IgD-negative memory B cell (primary cell): ENCODE data around the gene DCDC2. TPM values are rescaled to one million over a fixed set of nuclear protein-coding genes. Genes with fewer than 3 reads are reported as not detected.
"Not testable (repeated sequence)": the region's sequence is repeated elsewhere in the genome, so short reads cannot be mapped to it uniquely, and the experiment has no call there.

ENCODE experiments used
- H3K27ac Mint-ChIP-seq, 3 donors: one replicate each; pipeline ENCODE4 v1.8.0; 2020 to 2022; ENCODE audit warnings: mild to moderate bottlenecking in 3 of 3, mixed read lengths in 3 of 3, moderate library complexity in 1 of 3
- H3K27me3 Mint-ChIP-seq: one replicate; pipeline ENCODE4 v1.8.0; 2021; ENCODE audit warnings: mixed read lengths
- H3K36me3 Mint-ChIP-seq: one replicate; pipeline ENCODE4 v1.8.0; 2020; ENCODE audit warnings: mild to moderate bottlenecking, mixed read lengths
- H3K4me1 Mint-ChIP-seq, 3 donors: one replicate each; pipeline ENCODE4 v1.8.0; 2020 to 2022; ENCODE audit warnings: mixed read lengths in 3 of 3, mild to moderate bottlenecking in 1 of 3
- H3K4me3 Mint-ChIP-seq, 4 donors: one replicate each; pipeline ENCODE4 v1.8.0; 2020 to 2022; ENCODE audit warnings: mild to moderate bottlenecking in 4 of 4, mixed read lengths in 4 of 4, moderate library complexity in 3 of 4
- H3K9me3 Mint-ChIP-seq, 3 donors: one replicate each; pipeline ENCODE4 v1.8.0; 2020 to 2021; ENCODE audit warnings: mixed read lengths in 3 of 3, mild to moderate bottlenecking in 1 of 3
- polyA plus RNA-seq: library from polyadenylated mRNA; unstranded; fragments of 300-500 nt; fragmentation: Illumina TruSeq; gene quantifications from one replicate; pipeline ENCODE4 v1.2.3, GENCODE V29; 2021

Gene DCDC2
- polyA plus RNA-seq, 1 donor from 2014 or later = not detected

DNA sequence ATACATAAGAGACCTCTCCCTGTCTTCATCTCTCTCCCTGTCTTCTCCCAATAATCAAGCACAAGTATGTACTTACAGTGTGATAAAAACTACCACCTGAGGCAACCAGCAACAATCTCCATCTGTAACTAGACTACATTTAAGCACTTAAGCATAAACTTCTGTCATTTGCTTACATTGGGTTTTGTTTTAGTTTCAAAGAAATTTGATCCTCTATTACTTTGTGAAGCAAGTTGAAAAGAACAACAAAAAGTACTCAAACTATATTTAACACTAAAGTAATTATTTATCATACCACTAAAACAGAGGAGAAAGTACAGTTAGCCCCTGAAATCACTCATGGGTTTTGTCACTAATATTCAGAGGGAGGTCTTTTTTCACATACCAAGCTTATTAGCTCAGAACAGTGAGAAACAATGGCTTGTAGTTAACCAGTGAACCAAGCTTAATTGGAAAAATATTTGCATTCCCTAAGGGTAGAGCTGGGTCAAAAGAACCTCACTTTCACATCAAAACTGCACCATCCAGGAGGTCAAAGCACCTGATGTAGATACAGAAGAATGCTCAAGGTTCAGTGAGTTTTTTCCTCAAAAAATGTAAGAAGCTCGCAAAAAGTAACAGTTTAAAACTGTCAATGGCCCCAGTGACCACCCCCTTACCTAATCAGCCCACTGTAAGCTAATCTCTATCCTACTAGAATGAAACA is 34.1 kb downstream of the DCDC2 start:
- no peak overlapping the region for H3K27ac Mint-ChIP-seq
- peaks cover 0 to 4% (median 2%) of the 10 kb centered on the region in 3 donors for H3K9me3 Mint-ChIP-seq
- H3K36me3 Mint-ChIP-seq = no peaks in the 10 kb centered on the region
- peaks cover 13% of the 10 kb centered on the region for H3K27me3 Mint-ChIP-seq
- H3K4me3 Mint-ChIP-seq = no peak overlapping the region
- H3K4me1 Mint-ChIP-seq = no peaks in the 10 kb centered on the region

DNA sequence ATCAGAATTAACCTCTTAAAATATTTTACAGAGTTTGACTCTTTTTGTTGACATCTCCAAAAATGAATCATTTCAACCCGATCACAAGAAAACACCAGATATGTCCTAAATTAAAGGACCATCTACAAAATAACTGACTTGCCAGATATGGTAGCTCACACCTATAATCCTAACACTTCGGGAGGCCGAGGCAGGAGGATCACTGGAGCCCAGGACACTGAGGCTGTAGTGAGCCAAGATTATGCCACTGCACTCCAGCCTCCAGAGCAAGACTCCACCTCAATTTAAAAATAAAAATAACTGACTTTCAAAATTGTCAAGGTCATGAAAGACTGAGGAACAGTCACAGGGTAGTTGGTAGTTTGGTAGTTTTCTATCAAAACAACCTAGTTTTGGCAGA is 34.9 kb downstream of the DCDC2 start:
- Mint-ChIP-seq H3K9me3 (peaks cover 0 to 7% (median 5%) of the 10 kb centered on the region in 3 donors), H3K4me3 (no peak overlapping the region), H3K36me3 (no peaks in the 10 kb centered on the region), H3K27me3 (peaks cover 14% of the 10 kb centered on the region), H3K4me1 (no peaks in the 10 kb centered on the region), H3K27ac (no peak overlapping the region)

DNA sequence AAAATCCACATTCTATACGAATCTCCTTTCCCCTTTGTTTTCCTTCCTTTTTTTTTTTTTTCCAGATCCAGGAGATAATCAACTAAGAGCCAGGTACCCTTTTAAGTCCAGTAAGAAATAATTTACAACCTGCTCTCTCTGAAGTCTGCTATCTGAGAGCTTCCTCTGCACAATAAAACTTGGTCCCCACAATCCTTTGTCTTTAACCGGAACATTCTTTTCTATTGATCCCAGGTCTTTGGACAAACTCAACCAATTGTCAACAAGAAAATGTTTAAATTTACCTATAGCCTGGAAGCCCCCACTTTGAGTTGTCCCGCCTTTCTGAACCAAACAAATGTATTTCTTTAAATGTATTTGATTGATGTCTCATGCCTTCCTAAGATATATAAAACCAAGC is 35.4 kb downstream of the DCDC2 start:
- H3K4me3 Mint-ChIP-seq, H3K9me3 Mint-ChIP-seq: not testable (repeated sequence)

DNA sequence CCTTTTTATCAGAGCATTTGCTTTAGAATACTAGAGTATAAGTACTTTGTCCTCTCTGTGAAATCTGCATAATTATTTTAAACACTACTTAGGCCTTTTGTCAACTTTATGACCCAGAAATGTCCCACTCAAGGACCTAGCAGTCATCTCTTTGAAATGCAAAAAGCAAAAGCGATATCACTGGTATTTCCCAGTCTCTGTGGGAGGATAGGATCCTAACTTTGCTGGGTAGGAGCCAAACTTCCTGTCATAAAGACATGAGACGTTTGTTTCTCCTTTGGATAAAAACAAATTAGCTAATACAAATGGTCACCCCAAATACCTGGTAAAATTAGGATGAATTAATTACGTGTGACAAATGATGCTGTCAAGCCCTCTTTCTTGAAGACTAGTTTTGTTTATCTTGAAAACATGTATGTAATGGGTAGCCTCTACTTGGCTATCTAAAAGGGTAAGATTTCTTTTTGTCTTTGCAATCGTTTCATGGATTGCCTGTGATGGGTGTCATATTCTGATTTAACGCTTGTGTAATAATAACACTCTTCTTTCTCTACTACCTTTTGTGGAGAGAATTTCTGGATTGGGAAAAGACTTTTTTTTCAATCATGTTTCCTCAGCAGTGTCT is 36.2 kb downstream of the DCDC2 start:
- peaks cover 14% of the 10 kb centered on the region for H3K27me3 Mint-ChIP-seq
- H3K4me1 Mint-ChIP-seq = no peaks in the 10 kb centered on the region
- no peak overlapping the region for H3K4me3 Mint-ChIP-seq
- H3K9me3 Mint-ChIP-seq = peaks cover 0 to 7% (median 5%) of the 10 kb centered on the region in 3 donors
- no peak overlapping the region for H3K27ac Mint-ChIP-seq
- H3K36me3 Mint-ChIP-seq = no peaks in the 10 kb centered on the region

More for the DNA sequence above, 35.4 kb downstream of the DCDC2 start:
- H3K4me1 Mint-ChIP-seq, H3K36me3 Mint-ChIP-seq, H3K27ac Mint-ChIP-seq: not testable (repeated sequence)
- H3K27me3 Mint-ChIP-seq = peaks cover 14% of the 10 kb centered on the region

DNA sequence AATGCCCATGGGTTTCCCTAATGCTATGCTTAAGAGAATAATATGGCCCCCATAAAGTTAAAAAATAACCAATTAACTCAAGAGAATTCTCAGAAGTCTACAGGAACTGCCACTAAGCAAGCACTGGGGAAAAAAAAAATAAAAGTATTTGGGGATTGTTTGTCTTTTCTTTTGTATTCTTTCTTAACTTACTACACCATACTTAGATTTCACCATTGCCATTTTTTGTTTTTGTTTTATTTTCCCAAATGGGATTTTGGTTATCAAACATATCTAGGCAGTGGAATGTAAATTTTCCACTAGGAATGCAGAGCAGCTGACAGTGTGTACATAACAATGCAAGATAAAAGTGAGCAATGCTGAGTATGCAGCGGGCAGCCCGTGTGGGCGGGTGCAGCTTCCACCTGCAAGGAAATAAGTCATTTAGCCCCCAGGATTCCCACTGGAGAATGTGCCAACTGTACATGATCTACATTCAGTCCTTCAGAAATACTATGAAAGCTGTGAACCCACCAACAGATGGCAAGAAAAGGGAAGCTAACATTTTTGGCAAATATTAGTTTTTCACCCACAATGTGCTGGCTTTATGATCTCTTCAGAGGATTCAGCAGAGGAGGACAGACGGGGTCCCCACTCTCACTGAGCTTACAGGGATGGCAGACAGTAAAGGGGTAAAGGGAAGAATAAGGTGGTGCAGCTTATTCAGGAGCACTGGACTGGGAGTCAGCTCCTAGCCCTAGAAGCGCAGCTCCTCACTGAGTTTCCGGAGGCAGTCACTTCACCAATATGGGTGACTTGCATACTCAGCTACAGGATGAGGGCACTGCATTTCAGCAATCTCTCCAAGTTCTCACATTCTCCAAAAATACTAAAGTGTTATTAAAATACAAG is 44.4 kb downstream of the DCDC2 start:
- Mint-ChIP-seq H3K9me3 (peaks cover 10 to 22% (median 10%) of the 10 kb centered on the region in 3 donors), H3K4me1 (peaks cover 0 to 2% (median 1%) of the 10 kb centered on the region in 3 donors), H3K4me3 (no peak overlapping the region), H3K36me3 (no peaks in the 10 kb centered on the region), H3K27me3 (peaks cover 18% of the 10 kb centered on the region), H3K27ac (no peak overlapping the region)

DNA sequence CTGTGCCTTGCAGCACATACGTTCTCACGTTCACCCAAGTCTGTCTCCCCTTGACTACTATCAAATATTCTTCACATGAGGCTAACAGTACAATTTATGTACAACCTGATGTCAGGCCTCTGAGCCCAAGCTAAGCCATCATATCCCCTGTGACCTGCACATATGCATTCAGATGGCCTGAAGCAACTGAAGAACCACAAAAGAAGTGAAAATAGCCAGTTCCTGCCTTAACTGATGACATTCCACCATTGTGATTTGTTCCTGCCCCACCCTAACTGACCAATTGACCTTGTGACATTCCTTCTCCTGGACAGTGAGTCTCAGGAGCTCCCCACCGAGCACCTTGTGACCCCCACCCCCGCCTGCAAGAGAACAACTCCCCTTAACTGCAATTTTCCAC is 46.1 kb downstream of the DCDC2 start:
- not testable (repeated sequence) for H3K4me3 Mint-ChIP-seq, H3K36me3 Mint-ChIP-seq, H3K4me1 Mint-ChIP-seq
- H3K27me3 Mint-ChIP-seq = peaks cover 17% of the 10 kb centered on the region
- peaks cover 10 to 21% (median 10%) of the 10 kb centered on the region in 3 donors for H3K9me3 Mint-ChIP-seq
- peak overlapping the region in 1 of 3 donors; percentile 32 for H3K27ac Mint-ChIP-seq

DNA sequence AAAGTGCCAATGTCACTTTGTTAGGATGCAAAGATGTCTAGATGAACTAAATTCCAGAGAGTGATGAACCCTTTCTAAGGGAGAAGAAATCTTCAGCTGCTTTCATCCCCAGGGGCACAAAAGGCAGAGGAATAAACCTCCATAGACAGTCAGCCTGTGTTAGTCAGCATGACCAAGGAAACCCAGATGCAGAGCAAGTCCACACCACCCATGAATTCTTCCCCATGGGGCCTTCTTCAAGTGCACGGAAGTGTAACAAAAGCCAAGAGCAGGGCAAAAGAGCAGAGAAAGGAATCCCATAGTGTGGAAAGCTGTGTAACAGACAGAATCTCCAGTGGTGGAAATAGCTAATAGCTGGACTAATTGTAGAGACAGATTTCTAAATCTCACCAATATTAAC is 50.0 kb downstream of the DCDC2 start:
- no peaks in the 10 kb centered on the region for H3K36me3 Mint-ChIP-seq
- no peaks in the 10 kb centered on the region for H3K27me3 Mint-ChIP-seq
- no peak overlapping the region for H3K27ac Mint-ChIP-seq
- peaks cover 7 to 15% (median 10%) of the 10 kb centered on the region in 3 donors for H3K9me3 Mint-ChIP-seq
- no peaks in the 10 kb centered on the region for H3K4me1 Mint-ChIP-seq
- no peak overlapping the region for H3K4me3 Mint-ChIP-seq

DNA sequence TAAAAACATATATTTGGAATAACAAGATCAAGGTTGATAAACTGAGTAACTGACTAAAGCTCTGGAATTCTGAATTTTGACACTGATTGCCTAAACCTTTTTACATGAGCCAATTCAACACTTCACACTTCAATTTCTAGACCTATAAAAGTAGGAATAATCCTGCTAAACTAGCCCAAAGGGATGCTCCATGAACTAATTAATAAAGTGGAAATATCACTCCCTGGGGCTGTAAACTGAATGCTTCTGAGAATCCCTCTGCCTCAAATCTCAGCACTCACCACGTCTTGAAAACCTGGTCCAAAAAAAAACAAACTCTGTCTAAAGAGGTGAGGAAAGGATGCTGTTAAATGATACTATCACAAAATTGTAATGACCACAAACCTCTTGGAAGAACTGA is 50.9 kb downstream of the DCDC2 start:
- Mint-ChIP-seq H3K9me3 (peaks cover 7 to 12% (median 7%) of the 10 kb centered on the region in 3 donors), H3K27me3 (no peaks in the 10 kb centered on the region), H3K27ac (no peak overlapping the region), H3K4me3 (no peak overlapping the region), H3K36me3 (no peaks in the 10 kb centered on the region), H3K4me1 (no peaks in the 10 kb centered on the region)

DNA sequence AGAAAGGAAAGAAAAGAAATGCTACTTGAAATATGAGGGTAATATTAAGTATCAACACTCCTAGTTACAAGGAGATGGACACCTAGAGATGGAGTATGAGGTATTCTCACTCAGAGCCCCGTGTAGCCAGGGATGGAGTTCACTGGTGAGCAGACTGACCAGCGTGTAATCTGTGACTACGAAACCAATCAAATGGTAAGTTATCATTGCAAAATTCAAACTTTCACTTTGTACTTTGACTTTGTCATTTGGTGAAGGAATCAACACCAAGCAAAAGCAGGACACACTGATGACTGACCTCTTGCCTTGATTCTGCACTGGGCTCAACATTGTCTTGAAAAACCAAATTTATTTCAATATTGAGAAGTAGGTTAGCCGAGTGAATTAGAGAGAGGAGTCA is 51.8 kb downstream of the DCDC2 start:
- Mint-ChIP-seq H3K9me3 (peaks cover 3 to 7% (median 4%) of the 10 kb centered on the region in 3 donors), H3K27ac (no peak overlapping the region), H3K4me3 (no peak overlapping the region), H3K4me1 (no peaks in the 10 kb centered on the region), H3K36me3 (no peaks in the 10 kb centered on the region), H3K27me3 (no peaks in the 10 kb centered on the region)

DNA sequence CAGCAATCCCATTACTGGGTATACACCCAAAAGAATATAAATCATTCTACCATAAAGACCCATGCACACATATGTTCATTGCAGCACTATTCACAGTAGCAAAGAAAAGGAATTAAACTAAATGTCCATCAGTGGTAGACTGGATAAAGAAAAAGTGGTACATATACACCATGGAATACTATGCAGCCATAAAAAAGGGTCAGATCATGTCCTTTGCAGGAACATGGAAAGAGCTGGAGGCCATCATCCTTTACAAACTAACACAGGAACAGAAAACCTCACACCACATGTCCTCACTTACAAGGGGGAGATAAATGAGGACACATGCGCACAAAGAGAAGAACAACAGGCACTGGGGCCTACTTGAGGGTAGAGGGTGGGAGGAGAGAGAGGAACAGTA is 60.9 kb downstream of the DCDC2 start:
- no peaks in the 10 kb centered on the region for H3K36me3 Mint-ChIP-seq
- H3K4me3 Mint-ChIP-seq = no peak overlapping the region
- H3K27ac Mint-ChIP-seq = peak overlapping the region in 1 of 3 donors; percentile 43
- peaks cover 12% of the 10 kb centered on the region for H3K27me3 Mint-ChIP-seq
- H3K4me1 Mint-ChIP-seq = no peaks in the 10 kb centered on the region
- peaks cover 9 to 13% (median 11%) of the 10 kb centered on the region in 3 donors for H3K9me3 Mint-ChIP-seq

DNA sequence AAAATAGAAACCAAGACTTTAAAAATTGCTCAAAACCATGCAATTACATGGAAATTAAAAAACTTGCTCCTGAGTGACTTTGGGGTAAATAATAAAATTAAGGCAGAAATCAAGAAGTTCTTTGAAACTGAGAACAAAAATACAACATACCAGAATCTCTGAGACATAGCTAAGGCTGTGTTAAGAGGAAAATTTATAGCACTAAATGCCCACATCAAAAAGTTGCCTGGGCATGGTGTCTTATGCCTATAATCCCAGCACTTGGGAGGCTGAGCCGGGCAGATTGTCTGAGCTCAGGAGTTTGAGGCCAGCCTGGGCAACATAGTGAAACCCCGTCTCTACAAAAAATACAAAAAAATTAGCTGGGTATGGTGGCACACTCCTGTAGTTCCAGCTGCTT is 64.0 kb downstream of the DCDC2 start:
- peaks cover 9 to 15% (median 11%) of the 10 kb centered on the region in 3 donors for H3K9me3 Mint-ChIP-seq
- H3K27ac Mint-ChIP-seq, H3K4me1 Mint-ChIP-seq, H3K36me3 Mint-ChIP-seq, H3K4me3 Mint-ChIP-seq: not testable (repeated sequence)
- H3K27me3 Mint-ChIP-seq = peaks cover 11% of the 10 kb centered on the region

DNA sequence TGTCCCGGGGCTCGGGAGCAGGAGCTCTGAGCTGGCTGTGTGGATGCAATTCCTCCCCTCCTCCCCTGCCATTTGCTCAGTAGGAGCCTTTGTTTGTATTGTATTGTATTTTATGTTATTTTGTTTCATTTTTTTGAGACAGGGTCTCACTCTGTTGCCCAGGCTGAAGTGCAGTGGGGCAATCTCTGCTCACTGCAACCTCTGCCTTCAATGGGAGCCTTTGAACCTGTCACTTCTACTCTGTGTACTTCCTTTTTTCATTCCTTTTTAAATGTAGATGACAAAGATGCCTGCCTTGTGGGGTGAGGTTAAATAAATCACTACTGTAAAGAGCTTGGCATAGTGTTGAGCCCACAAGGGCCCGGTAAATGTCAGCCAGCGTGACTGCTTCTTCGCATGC is 70.6 kb downstream of the DCDC2 start:
- Mint-ChIP-seq H3K9me3 (peaks cover 0 to 2% (median 0%) of the 10 kb centered on the region in 3 donors), H3K36me3 (no peaks in the 10 kb centered on the region), H3K27me3 (no peaks in the 10 kb centered on the region), H3K4me1 (peaks cover 0 to 5% (median 2%) of the 10 kb centered on the region in 3 donors), H3K27ac (no peak overlapping the region), H3K4me3 (no peak overlapping the region)

DNA sequence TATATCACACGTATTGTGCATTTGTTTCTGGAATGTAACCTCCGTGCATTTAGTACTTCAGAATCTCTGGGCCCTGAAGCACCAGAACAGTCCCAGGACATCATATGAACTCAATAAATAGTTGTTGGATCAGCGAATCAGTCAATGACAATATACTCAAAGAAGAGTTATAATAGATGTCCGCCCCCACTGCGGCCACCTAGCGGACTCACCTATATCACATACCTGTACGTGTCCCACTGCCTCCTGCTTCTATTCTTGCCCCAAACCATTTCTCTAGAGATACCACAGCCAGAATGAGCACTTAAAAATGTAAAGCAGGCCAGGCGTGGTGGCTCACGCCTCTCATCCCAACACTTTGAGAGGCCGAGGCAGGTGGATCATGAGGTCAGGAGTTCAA is 73.9 kb downstream of the DCDC2 start:
- no peak overlapping the region for H3K27ac Mint-ChIP-seq
- H3K9me3 Mint-ChIP-seq = no peaks in the 10 kb centered on the region
- no peak overlapping the region for H3K4me3 Mint-ChIP-seq
- H3K4me1 Mint-ChIP-seq = peaks cover 0 to 5% (median 2%) of the 10 kb centered on the region in 3 donors
- peaks cover 2% of the 10 kb centered on the region for H3K27me3 Mint-ChIP-seq
- H3K36me3 Mint-ChIP-seq = no peaks in the 10 kb centered on the region

DNA sequence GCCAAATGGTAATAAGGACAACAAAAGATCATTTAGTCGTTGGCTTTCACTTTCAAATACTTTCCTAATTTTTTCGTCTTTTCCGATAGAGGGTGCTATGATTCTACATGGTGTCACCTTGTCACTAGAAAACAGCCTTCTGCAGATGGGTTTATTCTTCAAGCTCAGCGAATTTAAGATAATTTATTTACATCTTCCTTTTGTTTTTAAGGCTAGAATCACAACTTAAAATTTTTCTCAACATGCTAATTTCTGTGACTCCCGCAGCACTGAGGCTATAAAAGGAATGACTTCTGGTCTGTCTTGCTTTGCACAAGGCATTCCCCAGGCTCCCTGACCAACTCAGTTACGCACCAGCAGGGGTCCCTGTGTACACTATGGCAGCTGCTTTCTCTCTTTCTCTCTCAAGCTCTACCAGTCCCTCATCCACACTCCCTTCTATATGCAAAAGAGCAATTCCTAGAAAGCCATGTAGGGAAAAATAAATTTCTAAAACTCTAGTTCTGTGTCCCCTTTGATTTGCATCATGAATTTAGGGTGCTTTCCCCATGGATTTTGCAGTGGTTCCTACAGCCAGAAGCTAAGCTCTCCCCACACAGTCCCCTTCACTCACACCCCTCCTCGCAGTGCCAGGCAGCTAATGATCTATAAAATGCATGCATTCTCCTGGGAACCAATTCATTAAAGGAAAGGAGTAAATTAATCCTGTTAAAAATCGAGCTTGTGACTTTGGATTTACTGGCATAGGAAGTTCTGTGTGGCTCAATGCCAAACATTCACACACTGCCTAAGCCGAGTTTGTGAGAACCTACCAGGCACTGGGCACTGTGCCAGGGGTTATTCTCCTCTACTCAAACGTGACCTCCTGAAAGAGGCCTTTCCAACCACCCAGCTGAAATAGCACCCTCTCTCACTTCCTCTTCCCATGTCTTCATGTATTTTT is 74.5 kb downstream of the DCDC2 start:
- Mint-ChIP-seq H3K4me1 (peaks cover 0 to 5% (median 2%) of the 10 kb centered on the region in 3 donors), H3K36me3 (no peaks in the 10 kb centered on the region), H3K27me3 (peaks cover 2% of the 10 kb centered on the region), H3K9me3 (no peaks in the 10 kb centered on the region), H3K27ac (no peak overlapping the region), H3K4me3 (peak overlapping the region in 1 of 4 donors; percentile 24)
